Thyroid gland (tissue), 4 donors: ENCODE data around the gene C17orf50. TPM values are rescaled to one million over a fixed set of nuclear protein-coding genes. Genes with fewer than 3 reads are reported as not detected.
A peak's percentile ranks its signal among the peaks of the same experiment; 100 is the strongest.

Experiments
- DNase-seq, 2 donors: peaks; one replicate each; pipeline ENCODE4 v3.0.0-alpha.2; 2019
- H3K27ac ChIP-seq, 3 donors: fragments of 200-600 bp; sonication (generic); 1 replicate in 2 of 3; 2 replicates in 1 of 3; pipeline ENCODE4 v1.5.1; 2016 to 2019; ENCODE audit warnings: mild to moderate bottlenecking in 1 of 3, moderate library complexity in 1 of 3
- H3K27me3 ChIP-seq: fragments of 200-600 bp; sonication (generic); one replicate; pipeline ENCODE4 v1.5.1; 2019
- H3K36me3 ChIP-seq, 2 donors: fragments of 200-600 bp; sonication (generic); one replicate each; pipeline ENCODE4 v1.5.1; 2016 to 2019
- H3K4me1 ChIP-seq, 2 donors: fragments of 200-600 bp; sonication (generic); one replicate each; pipeline ENCODE4 v1.5.1; 2017 to 2019
- H3K4me3 ChIP-seq, 3 donors: fragments of 200-600 bp; sonication (generic); replicated peaks in 1 of 3; 1 replicate in 2 of 3; 2 replicates in 1 of 3; pipeline ENCODE4 v1.5.1; 2016; ENCODE audit warnings: mild to moderate bottlenecking in 1 of 3
- H3K9me3 ChIP-seq: fragments of 200-600 bp; sonication (generic); one replicate; pipeline ENCODE4 v1.5.1; 2017
- CTCF ChIP-seq, 6 experiments: fragments of 200-600 bp in 3 of 6; fragments of 450-650 bp in 3 of 6; sonication (generic) in 3 of 6; IDR thresholded peaks; one replicate each; pipeline ENCODE4 v1.5.1; 2016 to 2019; ENCODE audit warnings: antibody characterized with exemption in 6 of 6, mild to moderate bottlenecking in 2 of 6, inconsistent platforms in 1 of 6, moderate library complexity in 1 of 6
- POLR2A ChIP-seq, 2 donors: fragments of 450-650 bp; IDR thresholded peaks; one replicate each; pipeline ENCODE4 v1.6.1; 2017; ENCODE audit warnings: antibody characterized with exemption in 2 of 2, mild to moderate bottlenecking in 2 of 2, moderate library complexity in 1 of 2
- WGBS, 2 donors: methylation state at CpG; one replicate each; pipeline ENCODE4 v1.1.5; 2017; 5-methylcytosine and 5-hydroxymethylcytosine counted together
- intact Hi-C: fragments of 100-400 bp; cut with DNase I; formaldehyde crosslinking; loops from one replicate; pipeline ENCODE4 v1.15.1; 2023
- total RNA-seq, 4 donors: library from RNA; depleted of rRNA; stranded (reverse); fragments of >200 nt; gene quantifications; one replicate each; pipeline ENCODE4 v1.2.3, GENCODE V29; 2016

The C17orf50 gene
- total RNA-seq, 4 donors from 2014 or later = 0.40 TPM; not detected in 3

- intact Hi-C loops = no loop called here
- Histone ChIP-seq H3K4me1 (peaks cover 9 to 17% of the 10 kb centered on the region in 2 donors), H3K27ac (no peak overlapping the region), H3K4me3 (no peak overlapping the region), H3K27me3 (peaks cover 6% of the 10 kb centered on the region), H3K9me3 (no peaks in the 10 kb centered on the region), H3K36me3 (no peaks in the 10 kb centered on the region)
- TF ChIP-seq CTCF (IDR thresholded peaks at IDR 0.05) (no peak), POLR2A (IDR thresholded peaks at IDR 0.05) (no peak)
- WGBS, 2 donors = 94 to 95% methylated on average over 6 to 7 of the region's 7 CpGs
- DNase-seq = no peak
Measured at GRCh38 chr17:35740216-35740615, 20.5 kb upstream of the C17orf50 start.

DNA sequence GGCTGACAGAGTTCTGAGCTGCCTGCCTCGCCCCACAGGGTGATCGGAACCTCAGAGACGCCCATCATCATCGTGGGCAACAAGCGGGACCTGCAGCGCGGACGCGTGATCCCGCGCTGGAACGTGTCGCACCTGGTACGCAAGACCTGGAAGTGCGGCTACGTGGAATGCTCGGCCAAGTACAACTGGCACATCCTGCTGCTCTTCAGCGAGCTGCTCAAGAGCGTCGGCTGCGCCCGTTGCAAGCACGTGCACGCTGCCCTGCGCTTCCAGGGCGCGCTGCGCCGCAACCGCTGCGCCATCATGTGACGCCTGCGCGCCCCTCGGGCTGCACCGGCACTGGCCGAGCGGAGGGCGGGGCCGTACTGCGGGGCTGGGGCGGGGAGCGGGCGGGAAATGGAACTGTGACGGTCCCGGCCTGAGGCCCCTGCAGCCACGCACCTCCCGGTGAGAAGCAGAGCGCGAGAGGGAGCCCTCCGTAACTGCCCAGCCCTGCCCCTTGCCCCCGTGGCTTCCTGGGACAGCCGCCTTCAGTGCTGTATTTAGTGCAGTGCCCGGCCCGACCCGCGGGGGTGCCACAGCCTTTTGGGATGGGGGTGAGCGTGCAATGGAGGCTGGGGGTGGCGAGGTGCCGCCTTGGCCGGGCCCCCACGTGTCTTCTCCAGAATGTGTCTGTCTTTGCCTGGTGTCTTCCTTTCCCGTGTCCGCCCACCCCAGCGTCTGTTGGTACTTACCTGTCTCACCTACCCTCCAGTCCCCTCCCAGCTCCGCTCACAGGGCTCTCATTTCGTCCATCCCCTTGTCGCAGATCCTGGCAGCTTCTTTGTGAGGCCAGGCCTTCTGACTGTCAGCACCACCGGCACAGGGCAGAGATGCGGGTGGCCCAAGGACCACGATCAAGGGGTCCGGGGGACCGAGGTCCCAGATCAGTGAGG, 19.4 kb upstream of the C17orf50 start:
- Histone ChIP-seq H3K4me3 (no peak overlapping the region), H3K36me3 (no peaks in the 10 kb centered on the region), H3K27ac (no peak overlapping the region), H3K27me3 (peaks cover 6% of the 10 kb centered on the region), H3K4me1 (peaks cover under 1 to 9% of the 10 kb centered on the region in 2 donors), H3K9me3 (no peaks in the 10 kb centered on the region)
- intact Hi-C loops = no loop called here
- no peak for TF ChIP-seq CTCF (IDR thresholded peaks at IDR 0.05)
- WGBS, 2 donors = 6 to 16% methylated on average over 42 to 48 of the region's 73 CpGs
- peak; percentile 52 to 68 for DNase-seq

DNA sequence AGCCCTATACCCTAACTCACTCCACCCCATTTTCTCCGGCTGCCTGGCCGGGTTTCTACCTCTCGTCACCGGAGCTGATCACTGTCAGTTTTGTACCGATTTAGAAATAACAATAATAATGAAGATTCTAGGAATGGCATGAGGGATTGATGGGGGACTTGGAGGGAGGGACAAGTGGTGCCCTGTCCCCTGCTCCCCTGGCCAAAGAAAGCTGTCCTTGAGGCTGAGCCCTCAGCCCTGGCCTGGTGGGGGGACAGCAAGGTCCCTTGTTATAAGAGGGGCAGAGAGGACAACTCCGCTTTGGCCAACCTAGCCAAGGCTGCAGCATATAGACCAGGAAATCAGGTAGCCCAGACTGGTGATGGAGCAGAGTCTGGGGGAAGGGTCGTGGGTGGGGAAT, 18.2 kb upstream of the C17orf50 start:
- TF ChIP-seq POLR2A (IDR thresholded peaks at IDR 0.05) = no peak
- no peak for TF ChIP-seq CTCF (IDR thresholded peaks at IDR 0.05)
- intact Hi-C loops = no loop called here
- H3K4me1 ChIP-seq = peaks cover 0 to 9% of the 10 kb centered on the region in 2 donors
- no peak overlapping the region for H3K27ac ChIP-seq
- no peaks in the 10 kb centered on the region for H3K36me3 ChIP-seq
- WGBS, 2 donors = 72 to 86% methylated on average over 7 of the region's 7 CpGs
- H3K9me3 ChIP-seq = no peaks in the 10 kb centered on the region
- no peak for DNase-seq
- no peak overlapping the region for H3K4me3 ChIP-seq
- H3K27me3 ChIP-seq = peaks cover 6% of the 10 kb centered on the region

DNA sequence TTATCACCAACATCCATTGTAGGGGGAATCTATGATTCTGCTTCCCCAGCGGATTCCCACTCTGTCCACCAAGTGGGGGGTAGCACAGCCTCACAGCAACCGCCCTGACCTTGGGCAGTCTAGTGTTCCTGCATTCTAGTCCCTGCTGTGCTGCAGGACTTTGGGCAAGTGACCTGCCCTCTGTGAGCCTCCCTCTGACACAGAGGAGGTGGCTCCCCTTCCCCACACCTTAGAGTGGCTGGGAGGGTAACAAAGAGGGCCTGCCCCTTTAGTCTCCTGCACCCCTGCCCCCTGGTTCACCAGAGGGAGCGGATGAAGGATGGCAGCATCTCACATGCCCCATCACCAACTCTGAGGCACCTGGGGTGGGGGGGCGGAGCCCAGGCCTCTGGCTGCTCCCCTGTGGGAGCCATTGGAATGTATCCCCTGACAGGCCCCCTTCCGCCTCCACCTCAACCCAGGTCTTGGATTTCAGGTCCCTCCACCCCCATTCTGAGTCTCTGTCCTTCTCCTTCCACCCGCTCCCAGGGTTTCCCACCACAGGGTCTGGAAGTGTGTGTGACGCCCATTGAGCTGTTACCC, 17.7 kb upstream of the C17orf50 start:
- no peaks in the 10 kb centered on the region for H3K36me3 ChIP-seq
- peaks cover 0 to 9% of the 10 kb centered on the region in 2 donors for H3K4me1 ChIP-seq
- no peak for DNase-seq
- H3K27me3 ChIP-seq = peaks cover 6% of the 10 kb centered on the region
- no peak for TF ChIP-seq CTCF (IDR thresholded peaks at IDR 0.05)
- no peak for TF ChIP-seq POLR2A (IDR thresholded peaks at IDR 0.05)
- H3K27ac ChIP-seq = no peak overlapping the region
- no peak overlapping the region for H3K4me3 ChIP-seq
- 68% methylated on average over 7 of the region's 7 CpGs for WGBS, 2 donors
- no peaks in the 10 kb centered on the region for H3K9me3 ChIP-seq
- intact Hi-C loops = no loop called here
